IMR-90 (cell line): ENCODE data around the gene PTPN7. TPM values are rescaled to one million over a fixed set of nuclear protein-coding genes. Genes with fewer than 3 reads are reported as not detected.
"Not testable (repeated sequence)": the region's sequence is repeated elsewhere in the genome, so short reads cannot be mapped to it uniquely, and the experiment has no call there.

Source experiments
- ATAC-seq: fragments of 200-7000 bp; cut with Tn5 transposase; 2 replicates; pipeline ENCODE4 v1.9.1; 2020; ENCODE audit warnings: low read depth, mild to moderate bottlenecking, moderate library complexity
- BruUV-seq: library from RNA; stranded (reverse); fragments of 400-500 nt; replicated peaks from 2 replicates; lab custom pipeline; 2021; lab: Mats Ljungman, UMichigan
- CTCF ChIA-PET: fragments of 300-600 bp; formaldehyde crosslinking; extraction: SDS; loops from one replicate; lab custom pipeline; 2021; ENCODE audit warnings: antibody characterized with exemption; lab: Yijun Ruan, JAX
- POLR2A ChIA-PET: fragments of 300-600 bp; sonication (Branson Sonifier 250); formaldehyde crosslinking; loops from one replicate; lab custom pipeline; 2022; ENCODE audit warnings: antibody characterized with exemption; ENCODE audit not compliant: unreplicated experiment; lab: Charles Lee
- DNase-seq: peaks from one replicate; pipeline ENCODE4 v3.0.0; 2013
- H2AFZ ChIP-seq: replicated peaks from 2 replicates; pipeline ENCODE3; 2013; ENCODE audit warnings: low read length, mild to moderate bottlenecking; ENCODE audit not compliant: poor library complexity
- H2AK5ac ChIP-seq: 2 replicates; pipeline ENCODE4 v1.6.1; 2013; ENCODE audit warnings: low read depth, low read length, inconsistent platforms
- H2AK9ac ChIP-seq: replicated peaks from 2 replicates; pipeline ENCODE3; 2013; ENCODE audit warnings: mild to moderate bottlenecking, low read depth, low read length, moderate library complexity; ENCODE audit not compliant: poor library complexity
- H2BK120ac ChIP-seq: 2 replicates; pipeline ENCODE4 v1.6.1; 2013; ENCODE audit warnings: low read depth, low read length, inconsistent platforms
- H2BK15ac ChIP-seq: 3 replicates; pipeline ENCODE4 v1.6.1; 2013; ENCODE audit warnings: low read depth, low read length, inconsistent platforms
- H2BK20ac ChIP-seq: 2 replicates; pipeline ENCODE4 v1.6.1; 2013; ENCODE audit warnings: low read depth, mild to moderate bottlenecking, inconsistent platforms, low read length, moderate library complexity
- H2BK5ac ChIP-seq: 2 replicates; pipeline ENCODE4 v1.6.1; 2013; ENCODE audit warnings: mild to moderate bottlenecking, low read depth, low read length, inconsistent platforms; ENCODE audit not compliant: poor library complexity, severe bottlenecking
- H3K14ac ChIP-seq: replicated peaks from 2 replicates; pipeline ENCODE4 v1.6.1; 2013; ENCODE audit warnings: low read depth, low read length, inconsistent platforms
- H3K18ac ChIP-seq: 2 replicates; pipeline ENCODE4 v1.6.1; 2013; ENCODE audit warnings: low read depth, low read length, control low read depth
- H3K23ac ChIP-seq: 2 replicates; pipeline ENCODE4 v1.6.1; 2013; ENCODE audit warnings: low read depth, low read length, inconsistent platforms
- H3K27ac ChIP-seq: 2 replicates; pipeline ENCODE4 v1.5.1; 2013; ENCODE audit warnings: mild to moderate bottlenecking, control low read depth, low read length; ENCODE audit not compliant: insufficient read depth
- H3K27me3 ChIP-seq: 2 replicates; pipeline ENCODE4 v1.6.1; 2013; ENCODE audit warnings: low read length; ENCODE audit not compliant: control insufficient read depth, insufficient read depth
- H3K36me3 ChIP-seq: 2 replicates; pipeline ENCODE4 v1.6.1; 2013; ENCODE audit warnings: low read length, mixed read lengths; ENCODE audit not compliant: control insufficient read depth, insufficient read depth
- H3K4ac ChIP-seq: 2 replicates; pipeline ENCODE4 v1.6.1; 2013; ENCODE audit warnings: low read depth, low read length, inconsistent platforms
- H3K4me1 ChIP-seq: 2 replicates; pipeline ENCODE4 v1.6.1; 2013; ENCODE audit warnings: low read length, mixed read lengths; ENCODE audit not compliant: control insufficient read depth, insufficient read depth
- H3K4me2 ChIP-seq: 2 replicates; pipeline ENCODE4 v1.6.1; 2013; ENCODE audit warnings: low read depth, mild to moderate bottlenecking, control low read depth, low read length, moderate library complexity
- H3K4me3 ChIP-seq: 2 replicates; pipeline ENCODE4 v1.5.1; 2013; ENCODE audit warnings: low read depth, mild to moderate bottlenecking, control low read depth, low read length, moderate library complexity; ENCODE audit not compliant: insufficient read depth
- H3K56ac ChIP-seq: 2 replicates; pipeline ENCODE4 v1.6.1; 2013; ENCODE audit warnings: low read length, inconsistent platforms; ENCODE audit not compliant: insufficient read depth; ENCODE audit errors: extremely low read depth
- H3K79me1 ChIP-seq, 2 experiments: 2 replicates each; pipeline ENCODE4 v1.6.1; 2013; ENCODE audit warnings: low read length in 2 of 2, inconsistent platforms in 1 of 2, low read depth in 1 of 2
- H3K9ac ChIP-seq: 2 replicates; pipeline ENCODE4 v1.6.1; 2013; ENCODE audit warnings: low read depth, low read length, control low read depth
- H3K9me1 ChIP-seq: 2 replicates; pipeline ENCODE4 v1.6.1; 2013; ENCODE audit warnings: low read length, inconsistent platforms; ENCODE audit not compliant: insufficient read depth
- H3K9me3 ChIP-seq: 2 replicates; pipeline ENCODE4 v1.6.1; 2013; ENCODE audit warnings: low read length; ENCODE audit not compliant: control insufficient read depth, insufficient read depth
- H4K20me1 ChIP-seq: 2 replicates; pipeline ENCODE4 v1.6.1; 2013; ENCODE audit warnings: low read length, inconsistent platforms; ENCODE audit not compliant: insufficient read depth
- H4K5ac ChIP-seq: 2 replicates; pipeline ENCODE4 v1.6.1; 2013; ENCODE audit warnings: mild to moderate bottlenecking, low read depth, low read length, control low read depth
- H4K8ac ChIP-seq, 2 experiments: 2 replicates each; pipeline ENCODE4 v1.6.1; 2013; ENCODE audit warnings: low read depth in 2 of 2, low read length in 2 of 2, control low read depth in 1 of 2, inconsistent platforms in 1 of 2
- H4K91ac ChIP-seq: 2 replicates; pipeline ENCODE4 v1.6.1; 2013; ENCODE audit warnings: low read depth, low read length, inconsistent platforms; ENCODE audit not compliant: insufficient read depth
- WGBS, 2 experiments: methylation state at CpG; one replicate each; pipeline versions ENCODE4 v1.1.5 to v1.1.7; 2013; ENCODE audit warnings: missing lambda C conversion rate in 2 of 2; ENCODE audit not compliant: insufficient read length in 1 of 2; ENCODE audit errors: extremely low coverage in 2 of 2; 5-methylcytosine and 5-hydroxymethylcytosine counted together
- dilution Hi-C: fragments of 300-500 bp; cut with HindIII; formaldehyde crosslinking; loops from one replicate; pipeline ENCODE4 v1.14.3; 2018; ENCODE audit warnings: low sequenced_read_pairs; ENCODE audit not compliant: unreplicated experiment
- in situ Hi-C: fragments of 300-500 bp; cut with MboI; formaldehyde crosslinking; loops from 3 replicates; pipeline ENCODE4 v1.14.3; 2019; ENCODE audit warnings: low sequenced_read_pairs, inconsistent platforms, mixed read lengths
- intact Hi-C: fragments of 100-400 bp; cut with micrococcal nuclease; formaldehyde crosslinking; loops from 2 replicates; pipeline ENCODE4 v1.10.0; 2022
- polyA plus RNA-seq, 3 experiments: library from polyadenylated mRNA; depleted of rRNA; stranded (reverse); fragments of >200 nt; gene quantifications; 2 replicates each; pipeline ENCODE4 v1.2.3, GENCODE V29; 2012; ENCODE audit warnings: low replicate concordance in 1 of 3
- total RNA-seq: library from RNA; depleted of rRNA; stranded (reverse); fragments of >200 nt; gene quantifications from 2 replicates; pipeline ENCODE4 v1.2.3, GENCODE V29; 2012

The PTPN7 gene
- total and polyA plus RNA-seq, 2 of the 4 experiments (the other 2 are of a cell fraction), result 0.05 TPM; not detected in 1

- H2AFZ ChIP-seq, DNase-seq, H3K27ac ChIP-seq, H2AK9ac ChIP-seq, ATAC-seq, H2BK120ac ChIP-seq, H3K9ac ChIP-seq, H2BK15ac ChIP-seq, H3K27me3 ChIP-seq, H4K8ac ChIP-seq, H3K4me2 ChIP-seq, H4K5ac ChIP-seq, H3K4me1 ChIP-seq, H4K91ac ChIP-seq, H3K4ac ChIP-seq, H3K14ac ChIP-seq, CTCF ChIA-PET, POLR2A ChIA-PET, H3K56ac ChIP-seq, intact Hi-C loops, H3K23ac ChIP-seq, H2AK5ac ChIP-seq, H3K18ac ChIP-seq, dilution Hi-C loops, H3K9me3 ChIP-seq, H2BK20ac ChIP-seq, H2BK5ac ChIP-seq, H3K4me3 ChIP-seq, BruUV-seq: not testable (repeated sequence)
- Histone ChIP-seq H3K36me3 (peaks cover 15% of the 10 kb centered on the region; the same call in 1 of the 2 replicates), H4K20me1 (peaks cover 60% of the 10 kb centered on the region), H3K9me1 (peaks cover 15% of the 10 kb centered on the region; the same call in 1 of the 2 replicates), H3K79me1 (peaks cover 31 to 66% of the 10 kb centered on the region in 2 experiments)
- no CpG with 5 or more reads among the region's 3 CpGs for WGBS, 2 experiments
- in situ Hi-C loops, result loop anchor here (25.0 kb wide), 1 partner anchor 604 kb away; the partner anchor contains the start of gene NAV1
These were observed 18.9 kb downstream of the PTPN7 start for GRCh38 chr1:202141468-202141867.
